GM23248 (cell line): ENCODE data around the gene EML4.

Source experiments
- EZH2 ChIP-seq: fragments of 200-600 bp; sonication (generic); IDR thresholded peaks from 2 replicates; pipeline ENCODE4 v1.6.1; 2018; ENCODE audit warnings: antibody characterized with exemption, mild to moderate bottlenecking; ENCODE audit not compliant: insufficient read depth, poor library complexity, severe bottlenecking
- EZH2phosphoT487 ChIP-seq: fragments of 200-600 bp; sonication (generic); IDR thresholded peaks from 2 replicates; pipeline ENCODE4 v1.6.1; 2018; ENCODE audit warnings: antibody characterized with exemption, moderate library complexity, mild to moderate bottlenecking, low read depth; ENCODE audit not compliant: insufficient read depth

DNA sequence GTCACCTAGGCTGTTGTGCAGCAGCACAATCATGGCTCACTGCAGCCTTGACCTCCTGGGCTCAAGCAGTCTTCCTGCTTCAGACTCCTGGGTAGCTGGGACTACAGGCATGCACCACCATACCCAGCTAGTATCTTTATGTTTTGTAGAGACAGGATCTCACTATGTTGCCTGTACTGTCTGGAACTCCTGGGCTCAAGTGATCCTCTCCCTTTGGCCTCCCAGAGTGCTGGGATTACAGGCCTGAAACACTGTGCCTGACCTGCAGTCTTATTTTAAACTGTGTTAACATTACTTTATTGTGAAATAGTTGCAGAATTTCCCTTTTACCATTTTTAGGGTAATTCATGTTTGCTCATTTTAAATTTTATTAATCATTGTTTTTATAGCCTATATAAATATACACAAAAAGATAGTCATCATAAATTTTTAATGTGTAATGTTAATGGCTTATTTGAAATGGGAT is 24.6 kb downstream of the EML4 start:
- no peak for TF ChIP-seq EZH2phosphoT487
- TF ChIP-seq EZH2: no peak
